SU-DHL-6 (cell line): ENCODE results near the gene MAP4.

Experiments
- EZH2phosphoT487 ChIP-seq: fragments of 200-600 bp; sonication (generic), shearing (Covaris generic); conservative IDR thresholded peaks from 2 replicates; pipeline ENCODE4 v1.6.1; 2018; ENCODE audit warnings: mild to moderate bottlenecking, antibody characterized with exemption, low read length, moderate library complexity, mixed read lengths
- TF ChIP-seq, protein P1 (sequence below): fragments of 200-600 bp; sonication (generic); IDR thresholded peaks from one replicate; pipeline ENCODE4 v1.5.1; 2017; ENCODE audit warnings: antibody characterized with exemption, mild to moderate bottlenecking, low read length, moderate library complexity; ENCODE audit not compliant: insufficient read depth, poor library complexity, severe bottlenecking

DNA sequence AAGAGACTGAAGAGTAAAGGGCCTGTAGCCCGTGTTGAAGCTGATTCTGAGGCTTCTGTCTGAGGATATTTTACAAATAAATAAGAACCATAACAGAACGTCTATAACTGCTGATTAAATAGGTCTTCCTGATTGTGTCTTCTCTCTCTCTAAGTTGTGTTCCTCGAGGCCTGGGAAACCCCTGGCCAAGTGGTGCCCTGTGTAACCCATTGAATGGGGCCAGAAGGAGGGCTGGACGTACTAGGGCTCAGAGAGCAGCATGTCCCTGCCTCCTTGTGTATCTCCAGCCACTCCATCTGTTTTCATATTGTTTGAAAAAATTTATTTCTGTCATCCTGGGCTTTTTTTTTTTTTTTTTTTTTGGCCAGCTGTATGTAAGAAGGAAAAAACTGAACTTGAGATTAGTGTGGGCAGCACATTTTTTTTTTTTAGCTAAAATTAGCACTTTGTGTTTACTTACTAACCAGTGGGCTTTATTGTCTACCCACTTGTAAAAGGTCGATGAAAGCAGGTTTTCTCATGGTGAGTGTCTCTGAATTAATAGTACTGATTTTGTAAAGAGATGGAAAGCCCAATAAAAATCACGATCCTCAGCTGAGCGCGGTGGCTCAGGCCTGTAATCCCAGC is 202.6 kb downstream of the MAP4 start:
- TF ChIP-seq, protein P1, sequence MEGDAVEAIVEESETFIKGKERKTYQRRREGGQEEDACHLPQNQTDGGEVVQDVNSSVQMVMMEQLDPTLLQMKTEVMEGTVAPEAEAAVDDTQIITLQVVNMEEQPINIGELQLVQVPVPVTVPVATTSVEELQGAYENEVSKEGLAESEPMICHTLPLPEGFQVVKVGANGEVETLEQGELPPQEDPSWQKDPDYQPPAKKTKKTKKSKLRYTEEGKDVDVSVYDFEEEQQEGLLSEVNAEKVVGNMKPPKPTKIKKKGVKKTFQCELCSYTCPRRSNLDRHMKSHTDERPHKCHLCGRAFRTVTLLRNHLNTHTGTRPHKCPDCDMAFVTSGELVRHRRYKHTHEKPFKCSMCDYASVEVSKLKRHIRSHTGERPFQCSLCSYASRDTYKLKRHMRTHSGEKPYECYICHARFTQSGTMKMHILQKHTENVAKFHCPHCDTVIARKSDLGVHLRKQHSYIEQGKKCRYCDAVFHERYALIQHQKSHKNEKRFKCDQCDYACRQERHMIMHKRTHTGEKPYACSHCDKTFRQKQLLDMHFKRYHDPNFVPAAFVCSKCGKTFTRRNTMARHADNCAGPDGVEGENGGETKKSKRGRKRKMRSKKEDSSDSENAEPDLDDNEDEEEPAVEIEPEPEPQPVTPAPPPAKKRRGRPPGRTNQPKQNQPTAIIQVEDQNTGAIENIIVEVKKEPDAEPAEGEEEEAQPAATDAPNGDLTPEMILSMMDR = no peak
- no peak for TF ChIP-seq EZH2phosphoT487
